Adrenal gland (tissue), 5 donors: ENCODE results near the gene JCHAIN.

ENCODE experiments used
- CTCF ChIP-seq, 6 experiments: fragments of 450-650 bp in 4 of 6; fragments of 200-600 bp in 2 of 6; sonication (generic) in 1 of 6; IDR thresholded peaks; 1 replicate in 5 of 6; 2 replicates in 1 of 6; pipeline versions ENCODE4 v1.5.1 to v1.8.0; 2016 to 2021; ENCODE audit warnings: antibody characterized with exemption in 6 of 6, mild to moderate bottlenecking in 2 of 6, moderate library complexity in 1 of 6
- POLR2A ChIP-seq, 2 donors: fragments of 450-650 bp; IDR thresholded peaks; one replicate each; pipeline ENCODE4 v1.6.1; 2017; ENCODE audit warnings: antibody characterized with exemption in 2 of 2, mild to moderate bottlenecking in 2 of 2, moderate library complexity in 1 of 2
- donor health status: DM: no; HTN: no; CAD: no.

- no peak for TF ChIP-seq CTCF (IDR thresholded peaks at IDR 0.05)
- no peak for TF ChIP-seq POLR2A (IDR thresholded peaks at IDR 0.05)
Observed at GRCh38 chr4:70715097-70715496, 48.8 kb upstream of the JCHAIN start.
